Cerebellar cortex (tissue), 1 donor: ENCODE data around the gene SELENOV.

Experiments
- DNase-seq: peaks from one replicate; pipeline ENCODE4 v3.0.0-alpha.2; 2015; ENCODE audit warnings: low spot score

SELENOV gene

GRCh38 chr19:39558624-39559117 lies 43.7 kb downstream of the SELENOV start:
- DNase-seq = no peak

- no peak for DNase-seq
Observed at GRCh38 chr19:39563408-39563807, 48.5 kb downstream of the SELENOV start.

GRCh38 chr19:39566064-39566463 lies 51.1 kb downstream of the SELENOV start:
- DNase-seq = no peak

- no peak for DNase-seq
Observed at GRCh38 chr19:39568604-39569003, 53.7 kb downstream of the SELENOV start.
